Hepatic stellate cell (primary cell): Measurements from ENCODE around the gene COL1A1.
A peak's percentile ranks its signal among the peaks of the same experiment; 100 is the strongest.

ENCODE experiments used
- DNase-seq: peaks from one replicate; pipeline ENCODE4 v3.0.0; 2011; ENCODE audit warnings: low spot score

The COL1A1 gene

GRCh38 chr17:50199803-50200456 lies 1.5 kb downstream of the COL1A1 start:
- DNase-seq, result peak; percentile 92

GRCh38 chr17:50199211-50199802 lies 2.1 kb downstream of the COL1A1 start:
- no peak for DNase-seq

- no peak for DNase-seq
These were observed 3.3 kb downstream of the COL1A1 start for GRCh38 chr17:50198026-50198669.

GRCh38 chr17:50196826-50197225 lies 4.6 kb downstream of the COL1A1 start:
- no peak for DNase-seq

GRCh38 chr17:50196036-50196435 lies 5.4 kb downstream of the COL1A1 start:
- DNase-seq, result no peak

GRCh38 chr17:50194934-50195865 lies 6.2 kb downstream of the COL1A1 start:
- no peak for DNase-seq

- no peak for DNase-seq
These were observed 7.1 kb downstream of the COL1A1 start for GRCh38 chr17:50194140-50194933.

- no peak for DNase-seq
These were observed 8.7 kb downstream of the COL1A1 start for GRCh38 chr17:50192618-50193291.

GRCh38 chr17:50192144-50192617 lies 9.2 kb downstream of the COL1A1 start:
- DNase-seq, result no peak

GRCh38 chr17:50191359-50192143 lies 9.9 kb downstream of the COL1A1 start:
- DNase-seq, result no peak

- DNase-seq, result no peak
These were observed 10.7 kb downstream of the COL1A1 start for GRCh38 chr17:50190603-50191358.

GRCh38 chr17:50190293-50190602 lies 11.2 kb downstream of the COL1A1 start:
- DNase-seq, result no peak

- no peak for DNase-seq
These were observed 11.7 kb downstream of the COL1A1 start for GRCh38 chr17:50189550-50190292.

GRCh38 chr17:50188921-50189549 lies 12.4 kb downstream of the COL1A1 start:
- no peak for DNase-seq

GRCh38 chr17:50188531-50188920 lies 12.9 kb downstream of the COL1A1 start:
- no peak for DNase-seq

GRCh38 chr17:50187751-50188530 lies 13.5 kb downstream of the COL1A1 start:
- DNase-seq, result no peak

GRCh38 chr17:50187394-50187725 lies 14.1 kb downstream of the COL1A1 start:
- no peak for DNase-seq
